ENCODE results near the gene RAI1.

RAI1 gene

DNA sequence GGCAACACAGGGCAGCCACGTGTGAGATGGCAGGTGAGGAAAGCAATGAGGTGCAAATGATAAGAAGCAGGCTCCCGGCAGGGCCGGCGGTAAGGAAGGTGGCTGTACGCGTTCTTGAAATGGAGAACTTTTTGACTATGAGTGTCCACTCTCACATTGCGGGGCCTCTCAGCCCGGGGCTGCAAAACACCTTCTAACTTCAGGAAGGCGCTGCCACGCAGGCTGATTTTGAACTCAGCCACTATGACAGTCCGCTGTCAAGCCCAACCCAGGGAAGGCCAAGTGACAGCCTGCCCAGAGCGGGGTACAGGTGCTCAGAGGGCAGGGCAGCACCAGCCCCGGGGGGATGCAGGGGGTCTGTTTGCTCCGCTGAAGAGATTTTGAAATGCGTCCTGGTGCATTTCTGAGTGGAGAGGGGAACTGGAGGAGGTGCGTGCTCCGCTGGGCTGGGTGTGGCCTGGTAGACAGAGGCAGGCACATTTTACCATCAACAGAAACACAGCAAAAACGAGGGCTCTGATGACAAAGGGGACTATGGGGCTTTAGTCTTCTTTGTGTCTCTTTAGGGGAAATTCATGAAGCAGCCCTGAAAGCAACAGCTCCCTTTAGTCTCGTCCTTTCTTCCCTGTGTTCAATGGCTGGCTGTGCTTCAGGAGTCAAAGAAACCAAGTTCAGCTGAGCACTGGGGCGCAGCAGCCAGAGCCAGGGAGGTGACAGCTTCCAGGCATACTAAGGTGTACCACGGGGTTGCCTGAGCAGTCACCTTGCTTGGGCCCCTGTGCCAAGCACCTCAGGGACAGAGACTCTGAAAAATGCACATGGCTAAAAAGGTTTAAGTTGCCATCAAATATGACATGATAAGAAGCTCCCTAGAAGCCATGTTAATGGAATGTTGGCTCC, 170.1 kb downstream of the RAI1 start:
- no peak for DNase-seq

DNA sequence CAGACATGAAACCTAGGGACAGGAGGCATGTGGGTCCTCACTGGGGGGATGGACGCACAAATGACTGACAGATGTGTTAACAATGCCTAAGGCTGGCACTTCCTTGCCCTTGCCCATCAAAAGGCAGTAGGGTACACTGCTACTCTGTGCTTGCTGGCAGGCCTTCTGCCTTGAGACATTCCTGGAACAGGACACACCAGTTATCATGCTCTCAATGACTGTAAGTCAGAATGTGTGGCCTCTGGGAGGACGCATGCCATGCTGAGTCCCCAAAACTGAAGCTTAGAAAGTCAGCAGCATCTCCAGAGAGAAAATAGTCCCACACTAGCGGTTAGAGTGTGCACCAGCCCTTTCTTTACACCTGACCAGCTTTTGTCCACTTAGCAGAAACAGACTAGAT, 171.7 kb downstream of the RAI1 start:
- no peak for DNase-seq

DNA sequence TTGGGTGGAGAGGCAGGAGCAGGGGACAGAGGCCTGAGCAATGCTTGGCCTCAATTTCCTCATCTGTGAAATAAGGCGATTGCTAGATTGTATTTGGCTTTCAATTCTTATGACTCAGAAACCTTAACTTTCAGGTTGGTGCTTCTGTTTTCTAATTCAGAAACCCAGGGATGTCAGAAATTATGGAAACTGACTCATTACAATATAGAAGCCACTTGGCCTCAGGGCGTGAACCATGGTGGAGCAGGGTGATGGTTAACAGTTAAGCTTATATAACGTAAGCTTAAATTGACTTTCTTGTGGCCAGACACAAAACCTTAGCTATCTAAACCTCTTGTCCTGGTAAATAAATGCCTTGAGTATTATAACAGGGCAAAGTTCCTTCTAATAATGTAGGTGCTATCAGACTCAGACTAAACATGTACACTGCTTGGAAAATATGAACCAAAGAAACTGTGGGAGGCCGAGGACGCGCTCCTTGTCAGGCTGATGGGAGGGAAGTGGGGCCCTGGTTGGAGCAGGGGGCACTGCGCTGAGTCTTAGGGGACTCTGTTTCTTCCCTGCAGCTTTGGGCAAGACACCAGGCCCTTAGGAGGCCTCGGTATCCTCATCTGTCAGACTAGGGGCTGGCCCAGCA, 172.7 kb downstream of the RAI1 start:
- DNase-seq = no peak

DNA sequence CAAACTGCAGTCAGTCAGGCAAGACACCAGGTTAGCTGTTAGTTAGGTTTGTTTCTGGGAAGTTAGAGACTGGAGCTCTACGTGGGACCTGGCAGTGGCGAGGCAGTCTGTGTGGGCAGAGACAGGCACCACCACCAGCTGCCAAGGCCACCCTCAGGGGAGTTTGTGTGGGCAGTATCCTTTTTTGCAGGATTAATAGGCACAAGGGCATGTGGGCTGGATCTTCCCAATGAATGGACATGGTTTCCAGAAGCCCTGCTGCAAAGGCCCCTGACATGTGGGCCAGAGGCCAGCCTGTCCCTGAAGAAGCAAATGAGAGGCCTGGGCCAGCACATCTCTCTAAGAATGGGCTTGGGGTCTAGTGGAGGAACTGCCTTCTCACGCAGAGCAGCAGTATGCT, 174.7 kb downstream of the RAI1 start:
- no peak for DNase-seq

DNA sequence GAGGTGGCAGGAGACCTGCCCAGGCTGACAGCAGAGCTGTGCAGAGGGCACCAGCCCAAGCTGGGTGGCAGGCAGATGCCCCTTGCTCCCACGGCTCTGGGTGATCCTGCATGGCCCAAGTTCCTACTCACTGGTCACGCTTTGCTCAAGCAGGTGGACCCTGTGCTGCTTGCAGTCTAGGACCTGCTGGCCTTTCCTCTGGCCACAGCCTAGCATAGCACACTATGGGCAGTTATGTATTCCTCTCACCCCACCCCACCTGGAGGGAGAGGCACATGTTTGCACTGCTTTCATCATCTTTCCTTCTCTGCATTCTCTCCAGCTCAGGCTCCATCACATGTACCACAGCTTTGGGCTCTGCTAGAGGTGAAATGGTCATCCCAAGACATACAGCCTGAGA, 175.1 kb downstream of the RAI1 start:
- no peak for DNase-seq

DNA sequence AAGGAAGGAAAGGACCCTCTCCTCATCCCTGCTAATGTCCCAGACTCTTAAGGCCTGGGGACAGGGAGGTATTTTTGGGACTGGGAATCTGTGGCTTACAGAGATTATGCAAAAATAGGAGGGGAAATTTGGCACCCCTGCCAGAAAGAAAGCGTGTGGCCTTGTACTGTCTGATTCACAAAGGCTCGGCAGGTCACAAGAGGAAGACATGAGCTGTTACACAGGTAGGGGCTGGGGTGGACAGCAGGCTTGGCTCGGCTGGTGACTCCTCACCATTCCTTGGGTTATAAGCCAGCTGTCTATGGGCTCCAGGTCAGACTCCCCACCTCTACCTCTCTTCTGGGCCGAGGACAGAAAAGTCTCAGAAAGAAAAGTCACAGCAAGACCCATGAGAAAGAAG, 176.2 kb downstream of the RAI1 start:
- no peak for DNase-seq

DNA sequence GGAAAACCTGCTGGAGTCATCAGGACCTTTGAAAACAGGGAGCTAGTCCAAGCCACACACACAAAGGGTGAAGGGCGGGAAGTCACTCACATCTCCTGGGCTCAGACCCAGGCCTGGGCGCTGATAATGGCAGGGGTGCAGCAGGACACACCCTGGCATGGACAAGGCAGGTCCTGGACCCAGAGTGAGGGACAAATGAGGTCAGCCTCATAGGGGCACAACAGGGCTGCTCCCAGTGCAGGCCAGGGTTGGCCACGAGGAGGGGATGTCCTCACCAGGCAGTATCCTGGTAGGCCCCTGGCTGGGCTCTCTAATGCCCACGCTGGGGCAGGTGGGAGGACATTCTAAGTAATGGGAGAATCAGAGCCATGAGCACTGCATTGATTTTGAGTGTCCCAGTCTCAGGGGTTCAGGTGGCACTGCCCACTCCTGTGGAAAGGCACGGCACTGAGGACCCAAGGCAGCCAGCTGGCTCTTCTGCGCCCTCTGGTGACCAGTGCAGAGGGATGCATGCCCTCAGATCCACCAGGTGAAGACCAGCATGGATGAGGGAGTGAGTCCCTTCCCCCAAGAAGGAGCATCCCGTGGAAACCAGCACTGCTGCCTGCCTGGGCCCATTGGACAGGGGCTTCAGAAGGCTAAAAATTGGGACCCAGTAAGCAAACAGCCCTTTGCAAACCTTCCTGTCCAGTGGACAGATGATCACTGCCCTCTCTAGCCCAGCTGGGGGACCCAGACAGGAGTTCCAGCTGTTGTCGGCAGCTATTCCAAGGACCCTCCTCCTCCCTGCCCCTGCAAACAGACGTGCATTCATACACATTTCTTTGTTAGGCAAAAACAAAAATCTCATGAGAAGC, 178.9 kb downstream of the RAI1 start:
- no peak for DNase-seq

DNA sequence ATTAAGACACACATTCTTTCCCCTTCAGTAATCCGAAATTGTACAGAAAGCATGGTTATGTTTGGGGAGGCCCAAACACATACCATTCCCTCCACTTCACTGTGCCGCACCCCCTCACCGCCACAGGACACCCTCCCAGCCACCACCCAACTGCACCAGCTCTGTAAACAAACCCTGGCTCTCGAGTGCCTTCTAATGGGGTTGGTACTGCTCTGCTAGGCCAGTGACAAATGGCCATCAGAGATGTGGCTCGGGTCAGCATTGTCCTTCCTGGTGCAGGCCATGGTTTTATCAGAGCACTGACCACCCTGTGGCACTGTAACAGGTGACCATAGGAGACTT, 179.5 kb downstream of the RAI1 start:
- no peak for DNase-seq

All from NCI-H1436 treated with DMSO at 0.1 percent for 48 hours (cell line).